Measurements from ENCODE around the gene CZIB.

- TF ChIP-seq EZH2phosphoT487 (IDR thresholded peaks at IDR 0.05; ENCODE audit: insufficient read depth, low read depth) (no peak), EZH2 (IDR thresholded peaks at IDR 0.05; ENCODE audit: insufficient read depth, poor library complexity, severe bottlenecking) (no peak)
These were observed 36.3 kb upstream of the CZIB start for GRCh38 chr1:53256511-53257453.
